ENCODE data around the gene IQGAP2.

The IQGAP2 gene

GRCh38 chr5:76415855-76416254 is 12.8 kb downstream of the IQGAP2 start:
- Histone ChIP-seq H3K4me1 (no peaks in the 10 kb centered on the region), H3K4me3 (ENCODE audit: low read depth, low read length) (no peak overlapping the region), H3K27ac (no peak overlapping the region), H3K4me2 (ENCODE audit: low read length) (no peak overlapping the region), H3K9ac (no peak overlapping the region), H3K9me3 (ENCODE audit: control insufficient read depth, low read length) (no peaks in the 10 kb centered on the region), H3K27me3 (ENCODE audit: control insufficient read depth, insufficient read depth, low read length) (no peaks in the 10 kb centered on the region), H3K36me3 (ENCODE audit: control insufficient read depth, insufficient read depth, low read length) (no peaks in the 10 kb centered on the region), H3K79me2 (peaks cover 33% of the 10 kb centered on the region), H2AFZ (no peak overlapping the region)
- TF ChIP-seq CTCF (IDR thresholded peaks at IDR 0.05), result no peak

- TF ChIP-seq CTCF (IDR thresholded peaks at IDR 0.05), result no peak
- Histone ChIP-seq H3K36me3 (ENCODE audit: control insufficient read depth, insufficient read depth, low read length) (no peaks in the 10 kb centered on the region), H3K4me1 (peaks cover 2% of the 10 kb centered on the region), H3K27me3 (ENCODE audit: control insufficient read depth, insufficient read depth, low read length) (no peaks in the 10 kb centered on the region), H2AFZ (no peak overlapping the region), H3K79me2 (peaks cover 26% of the 10 kb centered on the region), H3K4me3 (ENCODE audit: low read depth, low read length) (no peak overlapping the region), H3K9me3 (ENCODE audit: control insufficient read depth, low read length) (no peaks in the 10 kb centered on the region), H3K4me2 (ENCODE audit: low read length) (no peak overlapping the region), H3K27ac (no peak overlapping the region), H3K9ac (no peak overlapping the region)
Observed at GRCh38 chr5:76419597-76420298, 16.7 kb downstream of the IQGAP2 start.

GRCh38 chr5:76422227-76422626 is 19.1 kb downstream of the IQGAP2 start:
- no peak for TF ChIP-seq CTCF (IDR thresholded peaks at IDR 0.05)
- Histone ChIP-seq H3K4me1 (peaks cover 2% of the 10 kb centered on the region), H3K9me3 (ENCODE audit: control insufficient read depth, low read length) (no peaks in the 10 kb centered on the region), H3K27ac (no peak overlapping the region), H3K9ac (no peak overlapping the region), H3K27me3 (ENCODE audit: control insufficient read depth, insufficient read depth, low read length) (no peaks in the 10 kb centered on the region), H2AFZ (no peak overlapping the region), H3K36me3 (ENCODE audit: control insufficient read depth, insufficient read depth, low read length) (no peaks in the 10 kb centered on the region), H3K79me2 (peaks cover 17% of the 10 kb centered on the region), H3K4me2 (ENCODE audit: low read length) (no peak overlapping the region), H3K4me3 (ENCODE audit: low read depth, low read length) (no peak overlapping the region)

GRCh38 chr5:76422742-76423141 is 19.7 kb downstream of the IQGAP2 start:
- no peak overlapping the region for H3K9ac ChIP-seq

More at GRCh38 chr5:76422742-76423141, 19.7 kb downstream of the IQGAP2 start:
- Histone ChIP-seq H3K27me3 (ENCODE audit: control insufficient read depth, insufficient read depth, low read length) (no peaks in the 10 kb centered on the region), H3K9me3 (ENCODE audit: control insufficient read depth, low read length) (no peaks in the 10 kb centered on the region), H3K36me3 (ENCODE audit: control insufficient read depth, insufficient read depth, low read length) (no peaks in the 10 kb centered on the region), H3K4me2 (ENCODE audit: low read length) (no peak overlapping the region), H3K79me2 (peaks cover 12% of the 10 kb centered on the region), H2AFZ (no peak overlapping the region), H3K27ac (no peak overlapping the region), H3K4me3 (ENCODE audit: low read depth, low read length) (no peak overlapping the region), H3K4me1 (peaks cover 2% of the 10 kb centered on the region)
- TF ChIP-seq CTCF (IDR thresholded peaks at IDR 0.05), result no peak
